ENCODE data around the gene SLC30A7.
A peak's percentile ranks its signal among the peaks of the same experiment; 100 is the strongest.
"Not testable (repeated sequence)": the region's sequence is repeated elsewhere in the genome, so short reads cannot be mapped to it uniquely, and the experiment has no call there.

SLC30A7 gene

DNA sequence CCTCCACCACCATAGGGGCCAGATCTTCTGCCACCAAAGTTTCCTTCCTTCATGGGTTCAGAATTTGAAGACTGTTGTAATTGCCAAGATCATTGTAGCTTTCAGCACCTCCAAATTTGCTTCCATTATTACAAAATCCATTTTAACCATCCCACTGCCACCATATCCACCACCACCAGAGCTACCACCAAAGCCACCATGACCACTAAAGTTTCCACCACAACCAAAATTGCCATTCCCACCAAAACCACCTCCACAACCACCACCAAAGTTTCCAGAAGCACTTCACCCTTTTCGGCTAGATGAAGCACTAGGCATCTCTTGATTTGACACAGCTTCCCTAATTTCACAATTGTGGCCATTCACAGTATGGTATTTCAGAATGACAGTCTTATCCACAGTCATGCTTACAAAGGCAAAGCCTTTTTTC, 45.2 kb downstream of the SLC30A7 start:
- no peak for DNase-seq (ENCODE audit: low spot score)

- no peak for DNase-seq (ENCODE audit: low spot score)
These were observed 45.8 kb downstream of the SLC30A7 start for GRCh38 chr1:100941580-100942216.

DNA sequence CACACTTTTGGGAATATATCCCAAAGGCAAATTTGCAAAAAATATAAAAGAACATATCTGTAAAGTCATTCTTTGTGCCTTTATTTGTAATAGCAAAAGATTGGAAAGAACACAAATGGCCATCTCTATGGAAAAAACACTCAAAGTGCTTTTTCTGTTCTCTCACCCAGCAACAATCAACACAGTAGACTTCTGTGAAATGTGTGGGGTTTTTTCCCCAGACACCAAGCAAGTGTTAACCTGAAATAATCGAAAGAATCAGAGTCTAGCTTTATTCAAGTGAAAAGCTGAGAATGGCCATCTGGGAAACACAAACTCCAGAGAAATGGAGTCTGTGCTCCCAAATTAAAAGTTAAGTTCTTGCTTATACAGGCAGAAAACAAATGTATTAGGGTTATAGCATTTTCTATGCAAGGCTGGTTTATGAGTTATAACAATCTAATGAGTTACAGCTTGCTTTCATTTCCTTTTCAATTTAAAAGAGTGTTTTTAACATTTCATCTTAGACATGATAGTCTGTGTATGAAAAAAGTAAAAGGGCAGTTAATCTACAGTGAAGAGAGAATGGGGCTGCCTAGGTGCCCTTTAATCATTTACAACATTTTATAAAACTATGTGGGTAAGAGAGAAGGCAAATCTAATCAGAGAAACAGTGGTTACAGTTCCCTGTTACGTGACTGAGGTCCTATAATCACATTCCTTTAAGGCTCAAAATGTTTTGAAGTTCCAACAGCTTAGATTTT, 46.6 kb downstream of the SLC30A7 start:
- DNase-seq (ENCODE audit: low spot score), result no peak

- no peak for DNase-seq (ENCODE audit: low spot score)
These were observed 47.6 kb downstream of the SLC30A7 start for GRCh38 chr1:100943533-100943932.

DNA sequence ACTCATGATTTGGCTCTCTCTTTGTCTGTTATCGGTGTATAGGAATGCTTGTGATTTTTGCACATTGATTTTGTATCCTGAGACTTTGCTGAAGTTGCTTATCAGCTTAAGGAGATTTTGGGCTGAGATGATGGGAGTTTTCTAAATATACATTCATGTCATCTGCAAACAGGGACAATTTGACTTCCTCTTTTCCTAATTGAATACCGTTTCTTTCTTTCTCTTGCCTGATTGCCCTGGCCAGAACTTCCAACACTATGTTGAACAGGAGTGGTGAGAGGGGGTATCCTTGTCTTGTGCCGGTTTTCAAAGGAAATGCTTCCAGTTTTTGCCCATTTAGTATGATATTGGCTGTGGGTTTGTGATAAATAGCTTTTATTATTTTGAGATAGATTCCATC, 50.2 kb downstream of the SLC30A7 start:
- not testable (repeated sequence) for DNase-seq (ENCODE audit: low spot score)

DNA sequence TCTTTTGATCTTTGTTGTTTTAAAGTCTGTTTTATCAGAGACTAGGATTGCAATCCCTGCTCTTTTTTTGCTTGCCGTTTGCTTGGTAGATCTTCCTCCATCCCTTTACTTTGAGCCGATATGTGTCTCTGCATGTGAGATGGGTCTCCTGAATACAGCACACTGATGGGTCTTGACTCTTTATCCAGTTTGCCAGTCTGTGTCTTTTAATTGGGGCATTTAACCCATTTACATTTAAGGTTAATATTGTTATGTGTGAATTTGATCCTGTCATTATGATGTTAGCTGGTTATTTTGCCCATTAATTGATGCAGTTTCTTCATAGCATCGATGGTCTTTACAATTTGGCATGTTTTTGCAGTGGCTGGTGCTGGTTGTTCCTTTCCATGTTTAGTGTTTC, 51.9 kb downstream of the SLC30A7 start:
- not testable (repeated sequence) for DNase-seq (ENCODE audit: low spot score)

DNA sequence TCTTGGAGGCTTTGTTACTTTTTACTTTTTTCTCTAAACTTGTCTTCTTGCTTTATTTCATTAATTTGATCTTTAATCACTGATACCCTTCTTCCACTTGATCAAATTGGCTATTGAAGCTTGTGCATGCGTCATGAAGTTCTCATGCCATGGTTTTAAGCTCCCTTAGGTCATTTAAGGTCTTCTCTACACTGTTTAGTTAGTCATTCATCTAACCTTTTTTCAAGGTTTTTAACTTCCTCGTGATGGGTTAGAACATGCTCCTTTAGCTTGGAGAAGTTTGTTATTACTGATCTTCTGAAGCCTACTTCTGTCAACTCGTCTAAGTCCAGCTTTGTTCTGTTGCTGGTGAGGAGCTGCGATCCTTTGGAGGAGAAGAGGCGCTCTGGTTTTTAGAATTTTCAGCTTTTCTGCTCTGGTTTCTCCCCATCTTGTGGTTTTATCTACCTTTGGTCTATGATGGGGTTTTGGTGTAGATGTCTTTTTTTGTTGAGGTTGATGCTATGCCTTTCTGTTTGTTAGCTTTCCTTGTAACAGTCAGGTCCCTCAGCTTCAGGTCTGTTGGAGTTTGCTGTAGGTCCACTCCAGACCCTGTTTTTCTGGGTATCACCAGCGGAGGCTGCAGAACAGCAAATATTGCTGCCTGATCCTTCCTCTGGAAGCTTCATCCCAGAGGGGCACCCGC, 53.0 kb downstream of the SLC30A7 start:
- DNase-seq (ENCODE audit: low spot score), result not testable (repeated sequence)

DNA sequence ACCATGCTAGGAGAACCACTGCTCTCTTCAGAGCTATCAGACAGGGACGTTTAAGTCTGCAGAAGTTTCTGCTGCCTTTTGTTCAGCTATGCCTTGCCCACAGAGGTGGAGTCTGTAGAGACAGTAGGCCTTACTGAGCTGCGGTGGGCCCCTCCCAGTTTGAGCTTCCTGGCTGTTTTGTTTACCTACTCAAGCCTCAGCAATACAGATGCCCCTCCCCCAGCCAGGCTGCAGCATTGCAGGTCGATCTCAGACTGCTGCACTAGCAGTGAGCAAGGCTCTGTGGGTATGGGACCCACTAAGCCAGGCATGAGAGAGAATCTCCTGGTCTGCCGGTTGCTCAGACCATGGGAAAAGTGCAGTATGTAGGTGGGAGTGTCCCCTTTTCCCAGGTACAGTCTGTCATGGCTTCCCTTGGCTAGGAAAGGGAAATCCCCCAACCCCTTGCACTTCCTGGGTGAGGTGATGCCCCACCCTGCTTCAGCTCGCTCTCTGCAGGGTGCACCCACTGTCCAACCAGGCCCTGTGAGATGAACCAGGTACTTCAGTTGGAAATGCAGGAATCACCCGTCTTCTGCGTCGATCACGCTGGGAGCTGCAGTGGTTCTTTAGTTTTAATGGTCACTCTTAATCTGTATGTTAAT, 53.7 kb downstream of the SLC30A7 start:
- DNase-seq (ENCODE audit: low spot score), result not testable (repeated sequence)

DNA sequence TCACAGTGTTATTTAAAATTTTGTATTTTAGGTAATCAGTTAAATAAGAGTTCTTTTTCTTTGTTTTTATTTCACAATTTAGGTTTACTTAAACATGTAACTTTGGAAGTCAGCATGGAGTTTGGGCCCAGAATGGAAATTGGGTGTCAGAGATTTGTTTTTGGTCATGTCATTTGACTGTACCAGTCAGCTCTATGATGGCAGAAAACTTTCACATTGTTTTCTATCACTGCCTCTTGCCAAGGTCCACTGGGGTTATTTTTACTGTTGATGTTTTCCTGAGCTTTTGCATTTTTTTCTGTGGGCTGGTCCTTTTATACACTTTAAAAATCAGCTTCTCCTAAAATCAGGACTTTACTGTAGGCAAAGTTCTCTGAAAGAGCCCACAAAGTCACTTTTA, 54.4 kb downstream of the SLC30A7 start:
- DNase-seq (ENCODE audit: low spot score), result no peak

GRCh38 chr1:100950781-100951180, 54.9 kb downstream of the SLC30A7 start:
- peak; percentile 7 for DNase-seq (ENCODE audit: low spot score)

DNA sequence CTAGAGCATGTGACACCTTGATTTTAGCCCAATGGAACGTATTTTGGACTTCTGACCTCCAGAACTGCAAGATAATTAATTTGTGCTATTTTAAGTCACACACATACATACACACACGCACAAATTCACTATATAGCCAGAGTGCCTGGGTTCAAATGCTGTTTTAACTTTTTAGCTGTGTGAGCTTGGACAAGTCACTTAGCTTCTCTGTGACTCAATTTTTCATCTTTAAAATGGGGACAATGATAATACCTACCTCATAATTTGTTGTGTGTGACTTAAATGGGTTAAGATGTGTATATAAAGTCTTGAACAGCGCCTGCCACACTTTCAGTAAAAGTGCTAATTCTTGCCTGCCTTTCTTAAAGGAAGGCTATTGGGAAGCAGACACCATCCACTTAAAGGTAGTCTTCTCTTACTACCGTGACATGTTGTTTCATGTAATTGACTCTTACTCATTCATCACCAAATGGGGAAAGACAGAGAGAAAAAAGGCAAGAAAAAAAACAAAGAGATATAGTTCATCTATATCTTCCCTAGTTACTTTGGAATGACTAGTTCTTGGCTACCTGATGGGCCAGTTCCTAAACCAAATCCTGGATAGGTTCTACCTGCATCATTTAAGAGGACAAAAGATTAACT, 56.3 kb downstream of the SLC30A7 start:
- DNase-seq (ENCODE audit: low spot score), result no peak

GRCh38 chr1:100952970-100953369, 57.1 kb downstream of the SLC30A7 start:
- not testable (repeated sequence) for DNase-seq (ENCODE audit: low spot score)

- DNase-seq (ENCODE audit: low spot score), result no peak
These were observed 58.3 kb downstream of the SLC30A7 start for GRCh38 chr1:100953960-100954730.

GRCh38 chr1:100955322-100955721, 59.4 kb downstream of the SLC30A7 start:
- DNase-seq (ENCODE audit: low spot score), result peak; percentile 55

GRCh38 chr1:100959502-100960060, 63.7 kb downstream of the SLC30A7 start:
- no peak for DNase-seq (ENCODE audit: low spot score)

- DNase-seq (ENCODE audit: low spot score), result no peak
These were observed 64.2 kb downstream of the SLC30A7 start for GRCh38 chr1:100960098-100960497.

- no peak for DNase-seq (ENCODE audit: low spot score)
These were observed 72.7 kb downstream of the SLC30A7 start for GRCh38 chr1:100968621-100969020.

GRCh38 chr1:100969327-100969726, 73.4 kb downstream of the SLC30A7 start:
- DNase-seq (ENCODE audit: low spot score), result no peak

- DNase-seq (ENCODE audit: low spot score), result no peak
These were observed 75.1 kb downstream of the SLC30A7 start for GRCh38 chr1:100971021-100971420.

DNA sequence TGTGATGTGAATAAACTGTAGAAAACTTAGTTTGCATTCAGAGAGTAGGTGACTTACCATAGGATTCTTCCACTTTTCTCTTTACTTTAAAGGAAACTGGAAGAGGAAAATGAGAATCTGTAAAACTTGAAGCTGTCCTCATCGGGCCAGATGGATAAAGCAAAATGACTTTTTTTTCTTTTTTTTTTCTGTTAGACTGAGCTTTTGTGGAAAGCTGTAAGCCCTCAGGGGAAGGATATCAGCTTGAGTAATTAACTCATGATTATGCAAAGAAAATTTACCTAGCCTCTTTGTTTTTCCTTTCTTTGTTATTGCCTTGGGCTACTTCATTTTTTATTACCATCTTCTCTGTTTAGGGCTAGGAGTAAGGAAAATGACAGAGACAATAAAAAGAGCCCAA, 76.3 kb downstream of the SLC30A7 start:
- no peak for DNase-seq (ENCODE audit: low spot score)

GRCh38 chr1:100976936-100977335, 81.0 kb downstream of the SLC30A7 start:
- DNase-seq (ENCODE audit: low spot score), result no peak
